Neuronal stem cell (in vitro differentiated cells): ENCODE results near the gene RSRP1.
A peak's percentile ranks its signal among the peaks of the same experiment; 100 is the strongest.
"Not testable (repeated sequence)": the region's sequence is repeated elsewhere in the genome, so short reads cannot be mapped to it uniquely, and the experiment has no call there.

ENCODE experiments used
- DNase-seq: peaks from one replicate; pipeline ENCODE4 v3.0.0-alpha.2; 2013; ENCODE audit warnings: low spot score
- H2AFZ ChIP-seq: one replicate; pipeline ENCODE4 v1.6.1; 2013; ENCODE audit warnings: mild to moderate bottlenecking, low read length, inconsistent platforms
- H2AK5ac ChIP-seq: 2 replicates; pipeline ENCODE4 v1.6.1; 2013; ENCODE audit warnings: low read depth, mild to moderate bottlenecking, inconsistent platforms, low read length, moderate library complexity, mixed read lengths
- H2BK120ac ChIP-seq: 2 replicates; pipeline ENCODE4 v1.6.1; 2013; ENCODE audit warnings: low read depth, mild to moderate bottlenecking, inconsistent platforms, low read length, moderate library complexity, mixed read lengths
- H2BK12ac ChIP-seq: one replicate; pipeline ENCODE4 v1.6.1; 2013; ENCODE audit warnings: low read length, inconsistent platforms
- H2BK15ac ChIP-seq: 2 replicates; pipeline ENCODE4 v1.6.1; 2013; ENCODE audit warnings: mild to moderate bottlenecking, low read length, inconsistent platforms, mixed read lengths
- H2BK5ac ChIP-seq: one replicate; pipeline ENCODE4 v1.6.1; 2013; ENCODE audit warnings: inconsistent platforms, mild to moderate bottlenecking, low read length, moderate library complexity
- H3K14ac ChIP-seq: one replicate; pipeline ENCODE4 v1.6.1; 2013; ENCODE audit warnings: low read length, inconsistent platforms
- H3K18ac ChIP-seq: 2 replicates; pipeline ENCODE4 v1.6.1; 2013; ENCODE audit warnings: low read length, inconsistent platforms
- H3K23ac ChIP-seq: 2 replicates; pipeline ENCODE4 v1.6.1; 2013; ENCODE audit warnings: low read depth, mild to moderate bottlenecking, mixed read lengths, low read length, inconsistent platforms; ENCODE audit not compliant: poor library complexity
- H3K27ac ChIP-seq: replicated peaks from 3 replicates; pipeline ENCODE4 v1.5.1; 2013; ENCODE audit warnings: low read length, inconsistent platforms
- H3K27me3 ChIP-seq, 3 experiments: 2 replicates each; pipeline ENCODE4 v1.6.1; 2013; ENCODE audit warnings: low read length in 3 of 3, mild to moderate bottlenecking in 2 of 3, inconsistent platforms in 1 of 3, low read depth in 1 of 3, mixed read lengths in 1 of 3, moderate library complexity in 1 of 3; ENCODE audit not compliant: control insufficient read depth in 3 of 3, insufficient read depth in 3 of 3
- H3K36me3 ChIP-seq, 2 donors: replicated peaks in 1 of 2; 2 replicates each; pipeline ENCODE4 v1.6.1; 2013; ENCODE audit warnings: low read length in 2 of 2; ENCODE audit not compliant: control insufficient read depth in 2 of 2, insufficient read depth in 2 of 2
- H3K4ac ChIP-seq: 2 replicates; pipeline ENCODE4 v1.6.1; 2013; ENCODE audit warnings: inconsistent platforms, mild to moderate bottlenecking, low read length, moderate library complexity
- H3K4me1 ChIP-seq, 2 donors: 1 replicate in 1 of 2; 2 replicates in 1 of 2; pipeline ENCODE4 v1.6.1; 2013; ENCODE audit warnings: low read length in 2 of 2, low read depth in 1 of 2; ENCODE audit not compliant: control insufficient read depth in 2 of 2, insufficient read depth in 1 of 2
- H3K4me2 ChIP-seq: one replicate; pipeline ENCODE4 v1.6.1; 2013; ENCODE audit warnings: mild to moderate bottlenecking, low read length, inconsistent platforms; ENCODE audit not compliant: insufficient read depth, poor library complexity, severe bottlenecking
- H3K4me3 ChIP-seq, 2 donors: 2 replicates each; pipeline ENCODE4 v1.5.1; 2013; ENCODE audit warnings: low read length in 2 of 2, mild to moderate bottlenecking in 2 of 2, inconsistent platforms in 1 of 2, moderate library complexity in 1 of 2
- H3K79me1 ChIP-seq: one replicate; pipeline ENCODE4 v1.6.1; 2013; ENCODE audit warnings: low read depth, mild to moderate bottlenecking, inconsistent platforms, low read length, moderate library complexity
- H3K9ac ChIP-seq: one replicate; pipeline ENCODE4 v1.6.1; 2013; ENCODE audit warnings: mild to moderate bottlenecking, low read depth, low read length, inconsistent platforms; ENCODE audit not compliant: poor library complexity
- H3K9me3 ChIP-seq, 2 donors: replicated peaks in 1 of 2; 2 replicates each; pipeline versions ENCODE3 to v1.6.1; 2013; ENCODE audit warnings: low read length in 2 of 2, mild to moderate bottlenecking in 2 of 2, inconsistent platforms in 1 of 2, low read depth in 1 of 2, mixed read lengths in 1 of 2, moderate library complexity in 1 of 2; ENCODE audit not compliant: control insufficient read depth in 2 of 2, insufficient read depth in 1 of 2
- H4K8ac ChIP-seq: one replicate; pipeline ENCODE4 v1.6.1; 2013; ENCODE audit warnings: low read depth, mild to moderate bottlenecking, inconsistent platforms, low read length, moderate library complexity
- H4K91ac ChIP-seq: one replicate; pipeline ENCODE4 v1.6.1; 2013; ENCODE audit warnings: low read length, low read depth, mild to moderate bottlenecking, inconsistent platforms; ENCODE audit not compliant: poor library complexity
- WGBS, 2 donors: extraction: QIAGEN DNeasy Blood & Tissue Kit; methylation state at CpG; one replicate each; pipeline ENCODE4 v1.1.7; 2013; ENCODE audit warnings: missing lambda C conversion rate in 2 of 2, mixed read lengths in 1 of 2; ENCODE audit not compliant: insufficient read length in 2 of 2, insufficient replicate concordance in 1 of 2; ENCODE audit errors: extremely low coverage in 2 of 2; 5-methylcytosine and 5-hydroxymethylcytosine counted together

Gene RSRP1

DNA sequence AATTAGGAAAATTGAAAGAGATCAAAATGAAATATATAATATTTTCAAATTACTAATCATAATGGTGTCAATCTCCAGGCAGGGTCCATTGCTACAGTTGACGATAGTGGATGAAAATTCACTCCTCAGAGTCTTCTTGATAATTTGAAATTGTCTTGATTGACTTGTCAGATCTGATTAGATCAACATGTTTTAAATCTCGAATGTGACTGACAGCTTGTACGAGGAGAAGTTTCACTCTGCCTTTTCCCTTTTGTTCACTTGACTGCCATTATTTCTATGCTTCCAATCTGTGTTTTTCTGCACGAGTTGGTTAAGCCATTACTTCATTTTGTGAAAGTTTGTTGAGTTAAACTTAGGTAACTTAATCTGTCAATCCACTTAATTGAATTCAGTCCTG lies 28.4 kb upstream of the RSRP1 start:
- not testable (repeated sequence) for H2BK120ac ChIP-seq, H3K9me3 ChIP-seq, H2AK5ac ChIP-seq, H3K18ac ChIP-seq, H3K36me3 ChIP-seq, H2BK12ac ChIP-seq, H3K9ac ChIP-seq, H2BK5ac ChIP-seq, H3K14ac ChIP-seq, H3K79me1 ChIP-seq, DNase-seq, H3K27me3 ChIP-seq, H3K23ac ChIP-seq, H3K4ac ChIP-seq, H3K27ac ChIP-seq, H3K4me2 ChIP-seq, H4K8ac ChIP-seq, H3K4me1 ChIP-seq, H4K91ac ChIP-seq, H2BK15ac ChIP-seq, H3K4me3 ChIP-seq, H2AFZ ChIP-seq
- no CpG with 5 or more reads among the region's 4 CpGs for WGBS, 2 donors

DNA sequence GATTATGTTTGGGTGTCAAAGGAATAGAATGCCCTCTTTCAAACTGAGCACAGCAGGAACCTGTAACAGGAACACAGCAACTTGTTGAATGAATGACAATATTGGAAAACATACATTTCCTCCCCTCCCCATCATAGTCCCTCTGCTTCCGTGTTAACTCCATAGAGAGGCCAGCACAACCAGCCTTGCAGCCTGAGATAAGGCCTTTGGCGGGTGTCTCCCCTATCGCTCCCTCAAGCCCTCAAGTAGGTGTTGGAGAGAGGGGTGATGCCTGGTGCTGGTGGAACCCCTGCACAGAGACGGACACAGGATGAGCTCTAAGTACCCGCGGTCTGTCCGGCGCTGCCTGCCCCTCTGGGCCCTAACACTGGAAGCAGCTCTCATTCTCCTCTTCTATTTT lies 25.0 kb upstream of the RSRP1 start, which contains the start of gene RHD:
RHD (plus strand) TSS at position 272 of the 400 bp plus-strand sequence; CDS start at position 311, 39 bp downstream.
- not testable (repeated sequence) for H4K8ac ChIP-seq, H3K4me2 ChIP-seq, H3K27ac ChIP-seq, H3K9me3 ChIP-seq, H3K18ac ChIP-seq, H2AFZ ChIP-seq, DNase-seq, H2BK12ac ChIP-seq, H3K23ac ChIP-seq, H2BK120ac ChIP-seq, H3K14ac ChIP-seq, H4K91ac ChIP-seq, H3K79me1 ChIP-seq, H2BK15ac ChIP-seq, H3K27me3 ChIP-seq, H3K9ac ChIP-seq, H3K4ac ChIP-seq, H2BK5ac ChIP-seq, H3K36me3 ChIP-seq, H2AK5ac ChIP-seq, H3K4me3 ChIP-seq, H3K4me1 ChIP-seq
- no CpG with 5 or more reads among the region's 8 CpGs for WGBS, 2 donors

DNA sequence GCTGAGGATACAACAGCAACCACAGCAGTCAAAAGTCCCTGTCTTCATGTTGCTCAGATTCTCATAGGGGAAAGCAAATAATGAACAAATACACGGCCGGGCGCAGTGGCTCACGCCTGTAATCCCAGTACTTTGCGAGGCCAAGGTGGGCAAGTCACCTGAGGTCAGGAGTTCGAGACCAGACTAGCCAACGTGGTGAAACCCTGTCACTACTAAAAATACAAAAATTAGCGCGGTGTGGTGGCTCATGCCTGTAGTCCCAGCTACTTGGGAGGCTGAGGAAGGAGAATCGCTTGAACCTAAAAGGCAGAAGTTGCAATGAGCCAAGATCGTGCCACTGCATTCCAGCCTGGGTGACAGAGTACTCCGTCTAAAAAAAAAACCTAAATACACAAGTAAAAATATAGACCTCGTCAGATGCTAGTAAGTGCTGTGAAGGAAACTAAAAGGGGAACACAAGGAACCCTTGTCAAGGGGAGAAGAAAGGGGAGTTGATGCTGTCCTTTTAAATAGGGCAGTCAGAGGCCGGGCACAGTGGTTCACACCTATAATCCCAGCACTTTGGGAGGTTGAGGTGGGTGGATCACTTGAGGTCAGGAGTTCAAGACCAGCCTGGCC lies 21.0 kb upstream of the RSRP1 start:
- not testable (repeated sequence) for H3K4me1 ChIP-seq, H2BK120ac ChIP-seq, H3K27ac ChIP-seq, H3K27me3 ChIP-seq, H4K91ac ChIP-seq, H4K8ac ChIP-seq, H3K9me3 ChIP-seq, H2BK5ac ChIP-seq, H3K9ac ChIP-seq, DNase-seq, H3K4ac ChIP-seq, H2BK15ac ChIP-seq, H3K23ac ChIP-seq, H2BK12ac ChIP-seq, H3K36me3 ChIP-seq, H3K18ac ChIP-seq, H3K79me1 ChIP-seq, H2AK5ac ChIP-seq, H3K14ac ChIP-seq
- peak overlapping the region; percentile 85 for H2AFZ ChIP-seq
- peak overlapping the region; percentile 45 for H3K4me2 ChIP-seq
- WGBS, 2 donors = no CpG with 5 or more reads among the region's 14 CpGs
- H3K4me3 ChIP-seq = peak overlapping the region; percentile 36 to 71

DNA sequence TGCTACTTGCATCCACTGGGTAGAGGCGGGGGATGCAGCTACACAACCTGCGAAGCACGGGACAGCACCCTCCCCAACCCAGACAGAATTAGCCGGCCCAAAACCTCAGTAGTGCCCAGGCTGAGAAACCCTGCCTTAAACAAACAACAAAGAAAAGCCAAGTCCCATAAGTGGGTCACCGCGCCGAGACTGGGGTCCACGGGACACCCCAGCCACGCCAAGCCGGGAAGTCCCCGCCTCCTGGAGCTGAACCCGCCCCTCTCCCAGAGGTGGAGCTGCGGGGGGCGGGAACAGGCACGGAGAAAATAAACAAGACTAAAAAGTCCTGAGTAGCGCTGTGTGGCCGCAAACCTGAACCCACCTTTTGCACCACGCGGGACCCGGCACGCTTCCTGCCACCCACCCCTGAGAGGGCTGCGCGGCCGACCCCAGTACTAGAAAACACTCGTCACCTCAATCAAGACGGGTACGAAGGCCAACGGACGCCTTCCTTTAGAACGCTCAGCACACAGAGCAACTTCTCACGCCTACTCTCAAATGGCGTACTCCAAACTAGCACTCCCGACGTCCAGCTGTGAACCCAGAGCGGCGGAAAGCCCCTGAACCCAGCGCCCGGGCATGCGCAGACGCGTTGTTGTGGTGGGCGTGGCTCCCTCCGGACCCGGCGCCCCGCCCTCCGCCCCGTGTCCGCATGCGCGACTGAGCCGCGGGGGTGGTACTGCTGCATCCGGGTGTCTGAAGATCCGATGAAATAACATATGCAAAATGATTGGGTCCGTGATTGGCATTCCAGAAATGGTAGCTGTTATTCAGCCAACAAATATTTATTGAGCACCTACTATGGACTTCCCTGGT lies 20.3 kb upstream of the RSRP1 start:
- peak overlapping the region; percentile 77 for H3K9ac ChIP-seq
- not testable (repeated sequence) for H3K79me1 ChIP-seq, H4K91ac ChIP-seq, H2BK120ac ChIP-seq, H4K8ac ChIP-seq, H2AK5ac ChIP-seq, H3K14ac ChIP-seq, H3K9me3 ChIP-seq, H3K23ac ChIP-seq, H3K27me3 ChIP-seq, H2BK5ac ChIP-seq, H3K4me1 ChIP-seq, H2BK12ac ChIP-seq, H3K4ac ChIP-seq, H2BK15ac ChIP-seq, H3K36me3 ChIP-seq
- peak overlapping the region; percentile 54 for H3K4me2 ChIP-seq
- WGBS, 2 donors = no CpG with 5 or more reads among the region's 56 CpGs
- peak; percentile 71 for DNase-seq
- H3K27ac ChIP-seq = peak overlapping the region; percentile 81
- peak overlapping the region; percentile 87 for H3K18ac ChIP-seq
- H2AFZ ChIP-seq = peak overlapping the region; percentile 85
- peak overlapping the region; percentile 52 to 87 for H3K4me3 ChIP-seq
